Stimulated activated naive CD4-positive, alpha-beta T cell (primary cell): ENCODE data around the gene PAK6.

Experiments
- DNase-seq, 6 experiments: peaks; one replicate each; lab custom pipeline; 2025; lab: John Stamatoyannopoulos, UW

Gene PAK6

DNA sequence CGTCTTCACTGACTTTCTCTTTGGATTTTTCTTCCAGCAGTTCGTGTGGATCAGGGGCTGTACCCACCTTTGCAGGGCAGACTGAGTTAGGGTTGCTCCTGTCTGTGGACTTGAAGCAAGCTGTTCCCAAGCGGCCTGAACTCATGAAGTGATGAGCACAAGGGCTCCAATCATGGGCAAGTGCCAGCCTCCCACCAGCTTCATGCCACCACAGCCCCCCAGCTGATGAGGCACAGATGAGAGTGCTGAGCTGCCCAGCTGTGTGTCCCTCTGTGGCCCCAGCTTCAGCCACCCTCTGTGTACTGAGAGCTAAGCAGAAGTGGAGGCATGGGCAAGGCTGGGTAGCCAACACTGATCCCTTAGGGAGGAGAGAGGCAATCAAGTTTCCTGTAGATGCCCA lies 72.1 kb downstream of the PAK6 start:
- no peak for DNase-seq

DNA sequence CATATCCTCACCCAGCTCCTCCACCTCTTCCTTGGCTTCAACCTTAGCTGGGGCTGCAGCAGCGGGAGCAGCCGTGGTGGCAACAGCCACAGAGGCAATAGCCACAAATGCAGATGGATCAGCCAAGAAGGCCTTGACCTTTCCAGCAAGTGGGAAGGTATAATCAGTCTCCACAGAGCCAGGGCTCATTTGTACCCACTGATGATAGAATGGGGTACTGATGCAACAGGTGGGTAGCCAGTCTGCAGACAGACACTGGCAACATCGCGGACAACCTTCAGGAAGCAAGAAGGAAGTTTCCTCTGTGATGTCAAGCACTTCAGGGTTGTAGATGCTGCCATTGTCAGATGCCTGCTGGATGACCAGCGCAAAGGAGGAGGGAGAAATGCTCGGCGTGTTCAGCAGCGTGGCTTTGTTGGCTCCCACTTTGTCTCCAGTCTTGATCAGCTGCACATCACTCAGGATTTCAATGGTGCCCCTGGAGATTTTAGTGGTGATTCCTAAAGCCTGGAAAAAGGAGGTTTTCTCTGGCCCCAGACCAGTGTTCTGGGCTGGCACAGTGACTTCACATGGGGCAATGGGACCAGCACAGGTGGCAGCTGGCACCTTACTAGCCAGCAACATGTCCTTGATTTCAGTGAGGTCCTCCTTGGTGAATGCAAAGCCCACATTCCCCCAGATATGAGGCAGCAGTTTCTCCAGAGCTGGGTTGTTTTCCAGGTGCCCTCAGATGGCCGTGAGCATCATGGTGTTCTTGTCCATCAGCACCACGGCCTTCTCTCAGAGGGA lies 73.7 kb downstream of the PAK6 start:
- no peak for DNase-seq

DNA sequence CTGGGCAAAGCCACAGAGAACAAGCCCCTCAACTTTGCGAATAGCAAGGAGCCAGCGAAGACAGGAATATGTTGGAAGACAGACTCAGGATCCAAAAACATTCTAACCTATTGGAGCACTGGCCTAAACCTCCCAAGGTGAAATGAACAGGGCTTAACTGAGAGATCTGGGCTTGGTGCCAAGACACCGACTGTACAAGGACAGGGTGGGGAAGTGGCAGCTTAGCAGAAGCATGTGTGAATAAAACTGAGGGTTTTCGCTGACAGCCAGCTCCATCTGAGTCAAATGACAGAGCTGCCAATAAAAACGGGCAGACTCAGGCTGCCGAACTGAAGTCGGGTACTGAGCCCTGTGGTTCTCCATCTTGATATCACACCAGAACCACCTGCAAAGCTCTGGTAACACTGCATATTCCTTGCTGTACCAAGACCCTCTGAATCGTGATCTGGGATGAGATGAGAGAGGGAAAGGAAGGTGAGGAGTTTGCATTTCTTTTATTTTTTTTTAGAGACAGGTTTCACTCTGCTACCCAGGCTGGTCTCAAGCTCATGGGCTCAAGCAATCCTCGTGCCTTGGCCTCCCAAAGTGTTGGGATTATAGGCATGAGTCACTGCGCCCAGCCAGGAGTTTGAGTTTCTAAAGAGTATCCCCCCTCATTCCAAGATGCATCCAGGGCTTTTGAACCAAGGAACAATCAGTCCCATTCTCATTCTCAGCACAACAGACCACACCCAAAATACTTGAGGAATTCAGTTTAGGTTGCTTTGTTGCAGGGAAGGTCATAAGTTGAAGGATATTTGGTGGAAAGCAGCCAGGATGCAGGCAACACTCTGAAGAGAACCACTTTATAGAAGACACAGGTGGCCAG lies 74.9 kb downstream of the PAK6 start:
- DNase-seq, result peak in 5 of 6 experiments; percentile 6 to 62 (median 30)

DNA sequence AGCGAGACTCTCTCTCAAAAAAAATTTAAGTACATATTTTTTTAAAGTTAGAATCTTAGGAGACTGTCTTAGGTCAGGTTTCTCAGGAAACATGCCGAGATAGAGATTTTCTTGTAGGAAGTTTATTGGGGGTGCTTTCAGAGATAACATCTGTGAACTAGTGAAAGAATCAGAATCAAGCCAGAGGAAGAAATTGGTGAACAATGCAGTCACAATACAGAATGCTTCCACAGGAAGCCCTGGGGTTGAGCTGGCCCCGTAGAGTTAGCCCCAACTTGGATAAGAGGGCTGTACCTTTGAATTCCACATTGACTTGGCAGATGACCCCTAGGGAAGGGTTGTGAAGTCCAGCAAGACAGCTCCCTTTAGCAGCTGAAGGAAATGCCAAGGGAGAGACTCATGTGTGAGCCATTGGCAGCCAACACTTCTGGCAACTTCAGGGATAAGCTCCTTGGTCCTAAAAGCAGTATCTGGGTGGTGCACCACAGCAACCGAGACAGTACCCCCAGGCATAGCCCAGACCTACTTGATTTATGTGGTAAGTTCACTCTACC lies 75.9 kb downstream of the PAK6 start:
- DNase-seq, result no peak

DNA sequence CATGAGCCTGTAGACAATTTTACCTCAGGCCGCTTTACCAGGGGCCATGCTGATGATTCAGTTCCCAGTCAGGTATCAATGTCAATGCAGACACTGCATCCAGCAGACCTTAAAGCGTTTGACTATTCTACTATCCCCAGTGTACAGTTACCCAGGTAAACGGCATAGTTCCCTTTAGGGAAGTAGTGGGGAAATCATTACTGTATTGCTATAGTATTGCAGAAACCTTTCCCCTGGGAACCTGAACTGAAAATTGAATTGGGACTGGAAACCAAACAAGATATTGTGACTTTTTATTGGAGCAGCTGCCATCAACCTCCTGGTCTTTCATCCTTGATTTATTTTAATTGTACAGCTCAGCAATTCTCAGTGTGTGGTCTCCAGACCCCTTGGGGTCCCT lies 78.1 kb downstream of the PAK6 start:
- no peak for DNase-seq

DNA sequence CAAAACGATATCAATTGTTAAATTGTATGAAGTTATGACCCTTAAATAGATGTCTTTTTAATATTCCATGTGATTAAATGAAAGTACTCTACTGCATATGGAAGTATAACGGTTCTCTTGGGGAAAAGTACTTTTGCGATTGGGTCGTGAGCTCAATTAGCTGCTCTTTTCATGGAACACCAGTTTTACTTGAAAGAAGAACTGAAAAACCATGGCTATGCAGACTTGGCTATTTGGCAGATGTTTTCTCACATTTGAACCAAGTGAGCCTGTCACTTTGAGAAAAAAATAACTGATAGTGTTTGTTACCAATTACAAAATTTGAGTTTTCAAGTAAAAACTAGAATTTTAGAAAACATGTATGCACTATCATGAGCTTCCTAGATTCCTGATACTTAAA lies 78.7 kb downstream of the PAK6 start:
- DNase-seq, result no peak

DNA sequence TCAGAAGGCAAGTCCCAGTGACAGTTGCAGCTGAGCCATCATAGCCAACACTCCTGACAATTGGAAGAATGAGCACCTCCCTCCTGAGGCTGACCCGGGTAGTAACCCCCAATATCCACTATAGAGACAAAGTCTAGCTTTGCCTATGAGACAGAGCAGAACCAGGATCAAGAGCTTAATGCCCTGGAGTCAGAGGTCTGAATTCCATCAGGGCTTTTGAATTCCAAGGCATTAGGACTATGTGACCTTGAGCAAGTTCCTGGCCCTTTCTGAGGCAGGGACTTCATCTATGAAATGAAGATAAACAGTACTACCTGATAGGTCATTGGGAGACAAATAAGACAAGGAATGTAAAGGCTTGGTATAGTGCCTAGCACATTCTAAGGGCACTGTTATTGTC lies 81.5 kb downstream of the PAK6 start:
- DNase-seq, result no peak

DNA sequence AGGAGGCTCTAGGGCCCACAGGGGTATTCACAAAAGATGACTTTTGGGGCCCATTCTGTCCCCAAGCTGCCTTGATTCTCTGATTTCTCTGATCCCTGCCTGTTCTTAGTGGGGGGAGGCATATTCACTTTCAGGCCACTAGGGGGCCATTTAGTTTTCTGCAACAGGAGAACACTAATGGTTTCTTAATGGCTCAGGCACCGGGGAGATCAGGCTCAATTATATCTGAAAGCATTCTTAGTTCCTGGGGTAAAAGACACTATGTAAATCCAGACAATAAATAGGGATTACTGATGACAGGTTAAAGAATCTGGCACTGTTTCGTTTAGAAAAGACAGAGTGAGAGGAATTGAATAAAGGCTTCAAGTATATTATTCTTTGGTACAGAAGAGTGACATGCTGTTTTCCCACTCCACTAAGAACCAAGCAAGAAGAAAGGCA lies 82.1 kb downstream of the PAK6 start:
- peak; percentile 21 to 76 (median 50) for DNase-seq

DNA sequence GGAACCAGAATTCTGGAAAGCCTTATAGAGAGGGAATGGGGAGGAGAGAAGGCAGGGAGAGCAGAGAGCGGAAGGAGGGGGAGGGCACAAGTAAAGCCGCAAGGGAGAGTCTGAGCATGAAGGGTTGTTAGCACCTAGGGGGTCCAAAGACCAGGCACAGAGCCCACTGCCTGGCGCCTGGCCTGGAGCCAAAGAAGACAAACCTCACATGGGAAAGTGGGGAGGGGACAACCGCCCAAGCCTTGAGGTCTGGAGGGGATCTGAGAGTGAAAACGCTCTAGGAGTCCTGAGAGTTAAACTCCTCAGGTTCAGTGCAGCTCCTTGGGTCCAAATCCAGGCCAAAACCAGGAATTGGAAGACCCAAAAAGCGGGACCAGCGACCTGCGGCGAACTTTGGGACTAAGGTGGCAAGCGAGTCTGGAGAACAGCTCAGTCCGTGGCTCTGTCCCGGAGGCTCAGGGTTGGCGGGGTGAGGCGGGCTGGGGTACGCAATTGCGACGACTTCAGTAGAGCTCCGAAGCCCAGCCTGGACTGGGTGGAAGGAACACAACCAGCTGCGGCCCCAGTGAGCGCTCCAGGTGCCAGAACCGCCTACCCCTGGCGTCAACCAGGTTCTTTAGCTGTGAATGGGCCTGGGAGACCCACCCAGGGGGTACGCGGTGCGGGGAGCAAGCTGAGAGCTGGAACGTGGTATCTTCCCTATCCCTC lies 83.8 kb downstream of the PAK6 start:
- DNase-seq, result peak in 1 of 6 experiments; percentile 22

DNA sequence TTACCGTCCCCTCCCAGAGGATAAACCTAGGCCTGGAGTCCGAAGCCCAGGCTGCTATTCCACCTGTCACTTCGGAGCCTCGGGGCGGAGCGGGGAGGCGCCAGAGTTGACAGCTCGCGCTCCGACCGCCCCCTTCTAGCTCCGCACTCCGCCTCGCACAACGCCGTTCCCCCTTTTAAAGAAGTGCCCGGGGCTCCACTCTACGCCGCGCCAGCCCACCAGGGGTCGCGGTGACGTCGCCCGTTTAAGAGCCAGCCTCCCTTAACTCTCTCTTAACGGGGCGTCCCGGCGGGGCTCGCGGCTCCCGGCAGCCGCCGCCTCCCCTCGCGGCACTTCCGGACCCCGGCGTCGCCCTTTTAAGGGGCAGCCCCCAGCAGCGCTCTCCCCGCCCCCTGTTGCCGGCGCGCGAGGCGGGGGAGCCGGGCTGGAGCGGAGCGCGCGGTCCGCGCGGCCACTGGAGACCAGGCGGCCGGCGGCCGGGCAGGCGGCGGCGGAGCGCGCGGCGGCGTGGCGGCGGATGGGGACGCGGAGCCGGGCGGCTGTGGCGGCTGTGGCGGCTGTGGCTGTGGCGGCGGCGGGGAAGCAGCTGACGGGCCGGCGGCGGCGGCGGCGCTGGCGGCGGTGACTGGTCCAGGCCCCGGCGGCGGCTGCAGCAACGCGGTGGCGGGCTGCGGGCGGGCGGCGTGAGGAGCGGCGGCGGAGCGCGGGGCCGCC lies 84.5 kb downstream of the PAK6 start, which contains the start of gene INAFM2:
Gene INAFM2 (plus strand): TSS at position 454 of the 714 bp plus-strand sequence. CDS start 364 bp downstream, outside the sequence.
- DNase-seq, result peak; percentile 83 to 89 (median 86)

DNA sequence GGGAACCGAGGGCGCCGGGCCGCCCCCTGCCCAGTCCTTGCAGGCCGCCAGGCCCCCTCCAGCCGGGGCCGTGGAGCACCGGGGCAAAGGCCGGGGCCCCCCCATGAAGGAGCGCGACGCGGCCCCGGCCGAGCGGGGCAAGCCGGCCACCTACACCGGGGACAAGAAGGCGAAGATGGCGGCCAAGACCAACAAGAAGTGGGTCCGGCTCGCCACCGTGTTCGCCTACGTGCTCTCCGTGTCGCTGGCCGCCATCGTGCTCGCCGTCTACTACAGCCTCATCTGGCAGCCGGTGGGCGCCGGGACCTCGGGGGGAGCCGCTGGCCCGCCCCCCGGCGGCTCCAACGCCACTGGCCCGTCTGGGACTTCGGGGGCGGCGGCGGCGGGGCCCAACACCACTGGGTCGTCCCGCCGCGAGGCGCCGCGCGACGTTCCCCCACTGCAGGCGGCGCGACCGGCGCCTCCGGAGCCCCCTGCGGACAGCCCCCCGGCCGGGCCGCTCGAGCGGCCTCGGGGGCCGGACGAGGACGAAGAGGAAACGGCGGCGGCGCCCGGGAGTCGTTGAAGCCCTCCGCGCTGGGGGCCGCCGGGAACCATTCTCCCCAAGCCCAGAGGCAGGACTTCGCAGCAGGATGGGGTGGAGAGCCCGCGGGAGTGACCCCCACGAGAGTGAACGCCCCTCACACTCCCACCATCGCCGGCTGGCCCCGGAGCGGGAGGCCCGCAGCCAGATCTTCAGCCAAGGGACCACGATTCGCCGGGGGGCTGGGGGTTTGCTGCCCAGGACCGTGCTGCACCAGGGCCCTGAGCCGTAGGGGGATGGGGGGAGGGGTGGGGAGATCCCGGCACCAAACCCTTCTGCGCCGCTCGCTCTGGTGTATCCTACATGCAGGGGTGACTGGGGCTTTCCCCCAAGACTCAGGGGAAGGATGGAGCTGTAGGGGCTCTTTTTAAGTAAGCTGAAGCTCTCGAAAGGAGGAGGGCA lies 85.4 kb downstream of the PAK6 start:
- DNase-seq, result peak; percentile 9 to 31 (median 22)

DNA sequence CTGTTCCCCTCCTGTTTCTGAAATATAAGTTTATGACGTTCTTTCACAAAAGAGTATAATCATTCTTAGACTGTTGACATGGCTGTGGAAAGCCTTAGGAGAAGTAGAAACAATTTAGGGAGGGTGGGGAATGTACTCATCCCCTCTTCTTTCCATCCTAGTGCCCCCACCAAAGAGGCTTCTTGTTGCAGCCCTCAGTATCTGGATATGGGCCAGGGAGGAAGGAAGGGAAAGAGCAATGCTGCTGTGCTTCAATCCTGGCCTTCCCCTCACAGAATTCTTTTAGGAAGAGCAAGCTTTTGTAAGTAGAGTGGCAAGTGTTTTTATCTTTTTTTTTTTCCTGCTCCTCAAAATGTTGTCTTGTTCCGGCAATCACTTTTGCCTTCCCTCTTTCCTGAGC lies 86.3 kb downstream of the PAK6 start:
- no peak for DNase-seq

DNA sequence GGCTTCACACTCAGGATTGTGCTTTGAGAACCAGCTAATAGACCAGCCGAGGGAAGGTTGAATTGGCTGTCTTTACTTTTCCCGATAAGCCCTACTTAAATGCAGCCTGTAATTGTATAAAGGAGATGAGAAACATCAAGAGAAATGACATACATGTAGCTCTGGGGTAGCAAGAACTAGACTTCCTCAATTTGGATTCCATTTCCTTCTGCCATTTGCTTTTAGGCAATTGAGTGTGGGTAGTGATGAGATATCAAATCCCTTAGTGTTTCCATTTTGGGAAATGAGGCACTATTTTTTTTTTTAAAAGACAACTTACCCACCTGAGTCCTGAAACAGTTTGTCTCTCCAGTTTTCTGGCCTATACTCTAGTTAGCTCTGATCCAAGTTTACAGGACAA lies 86.8 kb downstream of the PAK6 start:
- DNase-seq, result no peak
